K562 (cell line): ENCODE results near the gene DYNC1I1. TPM values are rescaled to one million over a fixed set of nuclear protein-coding genes. Genes with fewer than 3 reads are reported as not detected.

Experiments
- ATAC-seq: fragments of 200-7000 bp; cut with Tn5 transposase; 3 replicates; pipeline ENCODE4 v1.9.1; 2020; ENCODE audit warnings: moderate library complexity
- BruUV-seq: library from RNA; stranded (reverse); fragments of 400-500 nt; replicated peaks from 2 replicates; lab custom pipeline; 2021; lab: Mats Ljungman, UMichigan
- CTCF ChIA-PET: fragments of 300-600 bp; formaldehyde crosslinking; extraction: SDS; loops from one replicate; lab custom pipeline; 2021; ENCODE audit warnings: low intra/inter-chr PET ratio; lab: Yijun Ruan, JAX
- POLR2A ChIA-PET: fragments of 300-600, 350-650 bp; sonication (Branson Sonifier 250); formaldehyde crosslinking; extraction: SDS; loops from one replicate; lab custom pipeline; 2021; ENCODE audit warnings: antibody characterized with exemption, inconsistent platforms; lab: Yijun Ruan, JAX
- DNase-seq, 4 experiments: peaks; one replicate each; pipeline versions ENCODE4 v3.0.0 to v3.0.0-alpha.2; 2011 to 2018; ENCODE audit warnings: low spot score in 3 of 4, mixed read lengths in 3 of 4; ENCODE audit errors: extremely low read depth in 1 of 4
- FAIRE-seq: peaks from 2 replicates; lab custom pipeline; 2011; peaks lifted over from hg19 to GRCh38; lab: Jason Lieb, UNC
- H2AFZ ChIP-seq: 2 replicates; pipeline ENCODE4 v1.6.0; 2011; ENCODE audit warnings: low read depth, low read length, control low read depth, inconsistent platforms
- H3K27ac ChIP-seq: fragments of 200-600 bp; 3 replicates; pipeline ENCODE4 v1.8.0; 2011; ENCODE audit warnings: low read depth, mild to moderate bottlenecking, control low read depth, inconsistent platforms, low read length, moderate library complexity, mixed read lengths; ENCODE audit errors: extremely low read depth
- H3K27me3 ChIP-seq, 2 experiments: fragments of 300-600 bp in 1 of 2; 2 replicates in 1 of 2; 3 replicates in 1 of 2; pipeline versions ENCODE4 v1.6.0 to v1.8.0; 2011; ENCODE audit warnings: inconsistent platforms in 2 of 2, low read length in 2 of 2, mild to moderate bottlenecking in 1 of 2, mixed read lengths in 1 of 2, moderate library complexity in 1 of 2; ENCODE audit not compliant: control insufficient read depth in 2 of 2, insufficient read depth in 2 of 2
- H3K36me3 ChIP-seq: fragments of 300-600 bp; 3 replicates; pipeline ENCODE4 v1.8.0; 2011; ENCODE audit warnings: mild to moderate bottlenecking, low read length, inconsistent platforms; ENCODE audit not compliant: control insufficient read depth, insufficient read depth
- H3K4me1 ChIP-seq, 2 experiments: fragments of 200-600 bp in 1 of 2; replicated peaks in 1 of 2; 2 replicates in 1 of 2; 3 replicates in 1 of 2; pipeline versions ENCODE4 v1.5.1 to v1.8.0; 2011; ENCODE audit warnings: inconsistent platforms in 2 of 2, low read length in 2 of 2, mild to moderate bottlenecking in 1 of 2, mixed read lengths in 1 of 2, moderate library complexity in 1 of 2; ENCODE audit not compliant: control insufficient read depth in 2 of 2, insufficient read depth in 2 of 2
- H3K4me2 ChIP-seq: 2 replicates; pipeline ENCODE4 v1.6.1; 2011; ENCODE audit warnings: low read length, control low read depth, inconsistent platforms, mixed read lengths; ENCODE audit not compliant: insufficient read depth
- H3K4me3 ChIP-seq: fragments of 200-600 bp; sonication (generic), shearing (Covaris generic); 2 replicates; pipeline ENCODE4 v1.5.1; 2016; ENCODE audit warnings: control low read depth, inconsistent platforms
- H3K79me2 ChIP-seq: fragments of 200-600 bp; 3 replicates; pipeline ENCODE4 v1.8.0; 2011; ENCODE audit warnings: low read length, inconsistent platforms; ENCODE audit not compliant: control insufficient read depth, insufficient read depth
- H3K9ac ChIP-seq, 2 experiments: 2 replicates each; pipeline versions ENCODE4 v1.6.0 to v1.6.1; 2011; ENCODE audit warnings: low read depth in 2 of 2, low read length in 2 of 2, control low read depth in 1 of 2, inconsistent platforms in 1 of 2, mild to moderate bottlenecking in 1 of 2, mixed read lengths in 1 of 2; ENCODE audit not compliant: insufficient read depth in 1 of 2
- H3K9me1 ChIP-seq: one replicate; pipeline ENCODE4 v1.6.0; 2011; ENCODE audit warnings: inconsistent platforms, mild to moderate bottlenecking, low read length, moderate library complexity; ENCODE audit not compliant: control insufficient read depth, insufficient read depth
- H3K9me3 ChIP-seq: replicated peaks from 2 replicates; pipeline ENCODE4 v1.5.1; 2011; ENCODE audit warnings: low read depth, low read length, inconsistent platforms; ENCODE audit not compliant: control insufficient read depth, insufficient read depth
- H4K20me1 ChIP-seq: replicated peaks from 2 replicates; pipeline ENCODE4 v1.6.1; 2011; ENCODE audit warnings: low read length, inconsistent platforms, mixed read lengths; ENCODE audit not compliant: control insufficient read depth, insufficient read depth
- ATF1 ChIP-seq, 2 experiments: fragments of 450-650 bp in 1 of 2; IDR thresholded peaks; 2 replicates each; pipeline ENCODE4 v1.6.1; 2016; ENCODE audit warnings: missing compliant biosample characterization in 1 of 2, missing genetic modification characterization in 1 of 2
- BRD9 ChIP-seq: fragments of 450-650 bp; IDR thresholded peaks from 2 replicates; pipeline ENCODE4 v1.6.1; 2018; ENCODE audit warnings: low read depth; ENCODE audit not compliant: partially characterized antibody
- CTCF ChIP-seq, 3 experiments: IDR thresholded peaks in 2 of 3; conservative IDR thresholded peaks in 1 of 3; 2 replicates each; pipeline ENCODE4 v1.5.1; 2011 to 2012; ENCODE audit warnings: low read length in 3 of 3, mild to moderate bottlenecking in 3 of 3, control low read depth in 2 of 3, improper control_type of control experiment in 1 of 3, inconsistent platforms in 1 of 3, low read depth in 1 of 3, mixed read lengths in 1 of 3, moderate library complexity in 1 of 3; ENCODE audit not compliant: insufficient read depth in 2 of 3
- EHMT2 ChIP-seq: fragments of 450-650 bp; IDR thresholded peaks from 2 replicates; pipeline ENCODE4 v1.6.1; 2018; ENCODE audit warnings: antibody characterized with exemption
- ELF4 ChIP-seq: fragments of 450-650 bp; formaldehyde crosslinking; IDR thresholded peaks from 2 replicates; pipeline ENCODE4 v1.4.0; 2022; ENCODE audit warnings: missing genetic modification characterization
- EP300 ChIP-seq: IDR thresholded peaks from 2 replicates; pipeline ENCODE4 v1.6.1; 2012; ENCODE audit warnings: low read length, improper control_type of control experiment
- EZH2 ChIP-seq: IDR thresholded peaks from 2 replicates; pipeline ENCODE4 v1.6.1; 2012; ENCODE audit warnings: low read depth, mild to moderate bottlenecking, inconsistent platforms, low read length, borderline replicate concordance
- NR2F6 ChIP-seq: fragments of 450-650 bp; formaldehyde crosslinking; IDR thresholded peaks from 2 replicates; pipeline ENCODE4 v1.4.0; 2020; ENCODE audit warnings: mild to moderate bottlenecking
- RHOXF2B ChIP-seq: fragments of 250-450 bp; sonication (Bioruptor Pico); conservative IDR thresholded peaks from 2 replicates; pipeline ENCODE4 v1.5.1; 2021
- SMAD4 ChIP-seq: fragments of 250-450 bp; sonication (Bioruptor Pico); conservative IDR thresholded peaks from 2 replicates; pipeline ENCODE4 v1.8.0; 2021; ENCODE audit warnings: inconsistent platforms, mild to moderate bottlenecking, moderate library complexity
- SP1 ChIP-seq: sonication (generic); formaldehyde crosslinking; IDR thresholded peaks from 2 replicates; pipeline ENCODE4 v1.8.1; 2022; ENCODE audit warnings: mild to moderate bottlenecking, missing genetic modification reagents
- ZBTB1 ChIP-seq: sonication (generic); formaldehyde crosslinking; IDR thresholded peaks from 2 replicates; pipeline ENCODE4 v1.8.1; 2023; ENCODE audit warnings: missing genetic modification reagents, low read depth, mild to moderate bottlenecking, borderline replicate concordance
- ZNF3 ChIP-seq: fragments of 250-450 bp; sonication (Bioruptor Pico); IDR thresholded peaks from 2 replicates; pipeline ENCODE4 v1.5.0; 2021; ENCODE audit warnings: mild to moderate bottlenecking, moderate library complexity
- ZNF699 ChIP-seq: fragments of 250-450 bp; sonication (Bioruptor Pico); IDR thresholded peaks from 2 replicates; pipeline ENCODE4 v1.8.0; 2021; ENCODE audit warnings: mild to moderate bottlenecking, moderate library complexity; ENCODE audit not compliant: insufficient replicate concordance
- WGBS: fragments of 100-300 bp; shearing (Covaris generic); methylation state at CpG from one replicate; pipeline ENCODE4 v1.1.6; 2016; ENCODE audit warnings: low coverage, mixed read lengths; ENCODE audit not compliant: insufficient coverage; ENCODE audit errors: missing lambda C conversion rate; 5-methylcytosine and 5-hydroxymethylcytosine counted together
- in situ Hi-C: fragments of 300-500 bp; cut with MboI; formaldehyde crosslinking; loops from 4 replicates; pipeline ENCODE4 v1.15.0; 2018; ENCODE audit warnings: inconsistent platforms, mixed read lengths
- intact Hi-C: fragments of 100-400 bp; cut with micrococcal nuclease; formaldehyde crosslinking; loops from 2 replicates; pipeline ENCODE4 v1.14.2; 2022
- polyA plus RNA-seq, 8 experiments: library from polyadenylated mRNA; depleted of rRNA in 4 of 8; stranded (reverse) in 5 of 8; unstranded in 3 of 8; fragments of >200 nt; fragmentation: Nextera tagmentation in 2 of 8; fragmentation: Illumina TruSeq in 1 of 8; extraction: Ambion mirVana in 2 of 8; extraction: Trizol in 1 of 8; gene quantifications; 2 replicates each; pipeline versions ENCODE4 v1.2.1 to v1.2.3, GENCODE V29; 2011 to 2014; ENCODE audit warnings: inconsistent platforms in 1 of 8, missing spikeins in 1 of 8
- total RNA-seq, 7 experiments: library from RNA; depleted of rRNA in 6 of 7; stranded (reverse); fragments of >200 nt in 6 of 7; fragmentation: Illumina TruSeq in 2 of 7; extraction: Trizol in 2 of 7; gene quantifications; 2 replicates each; pipeline versions ENCODE4 v1.2.1 to v1.2.3, GENCODE V29; 2011 to 2021; ENCODE audit warnings: low replicate concordance in 1 of 7

DYNC1I1 gene
- total and polyA plus RNA-seq, 9 of the 15 experiments (the other 6 are each of a cell fraction or from before 2014, with no cell fraction given) = 0.22 to 1.5 (median 0.44) TPM

- TF ChIP-seq EZH2 (no peak), CTCF (IDR thresholded peaks at IDR 0.05 in 2 of 3, conservative IDR thresholded peaks at IDR 0.05 in 1 of 3; ENCODE audit: insufficient read depth in 2 of 3, low read depth in 1 of 3, low read length in 3 of 3) (peak in 1 of 3 experiments; percentile 27; a peak in 2 of 6 replicates), NR2F6 (CRISPR knock-in tag) (no peak), ZBTB1 (CRISPR knock-in tag) (no peak), SMAD4 (CRISPR knock-in tag) (no peak), EHMT2 (no peak), SP1 (no peak), ZNF699 (CRISPR knock-in tag) (no peak)
Observed at GRCh38 chr7:95725205-95725604, 47.1 kb upstream of the DYNC1I1 start (continued).

GRCh38 chr7:95730493-95731280 lies 41.7 kb upstream of the DYNC1I1 start:
- in situ Hi-C loops = no loop called here
- H3K9ac ChIP-seq = no peak overlapping the region
- H3K4me2 ChIP-seq = no peak overlapping the region
- intact Hi-C loops = no loop called here
- H3K27me3 ChIP-seq = 0 out of 5 replicates have a peak, but pooled peaks cover 0 to 3% of the 10 kb centered on the region in 2 experiments
- TF ChIP-seq ZNF3 (CRISPR knock-in tag) (no peak), ATF1 (CRISPR knock-in tag; IDR thresholded peaks at IDR 0.05) (no peak), ATF1 (tag; IDR thresholded peaks at IDR 0.05) (no peak), BRD9 (no peak), RHOXF2B (CRISPR knock-in tag) (no peak), ELF4 (no peak), EP300 (no peak)
- H4K20me1 ChIP-seq = no peaks in the 10 kb centered on the region
- H3K9me3 ChIP-seq = no peaks in the 10 kb centered on the region
- H3K9me1 ChIP-seq = no peaks in the 10 kb centered on the region
- no peaks in the 10 kb centered on the region for H3K4me1 ChIP-seq
- H3K79me2 ChIP-seq = no peaks in the 10 kb centered on the region
- DNase-seq (no peak), ATAC-seq (no peak), FAIRE-seq (no peak)
- H3K36me3 ChIP-seq = no peaks in the 10 kb centered on the region
- ChIA-PET CTCF (no interaction called here), POLR2A (interaction anchor here (1.0 kb wide), 1 partner anchor 66 kb away, joined by 3 read pairs; no protein-coding TSS in a partner anchor)
- no peak overlapping the region for H3K4me3 ChIP-seq
- BruUV-seq = no TSS peak
- no peak overlapping the region for H2AFZ ChIP-seq
- no peak overlapping the region for H3K27ac ChIP-seq
- 0% methylated on average over 4 of the region's 4 CpGs for WGBS
